Activated T-helper 17 cell treated with anti-CD3 and anti-CD28 coated beads, Interleukin-2, amount 50 U/mL, for 72 hours (primary cell): Measurements from ENCODE around the gene MYCBPAP. TPM values are rescaled to one million over a fixed set of nuclear protein-coding genes. Genes with fewer than 3 reads are reported as not detected.

Experiments used
- ATAC-seq: fragments of 150-1000 bp; cut with Tn5 transposase; replicated peaks from 2 replicates; pipeline ENCODE4 v1.10.0; 2021; ENCODE audit warnings: mild to moderate bottlenecking, moderate library complexity
- H3K27ac Mint-ChIP-seq: one replicate; pipeline ENCODE4 v1.8.0; 2022; ENCODE audit warnings: mixed read lengths
- H3K27me3 Mint-ChIP-seq: one replicate; pipeline ENCODE4 v1.8.0; 2022; ENCODE audit warnings: mixed read lengths
- H3K36me3 Mint-ChIP-seq: one replicate; pipeline ENCODE4 v1.8.0; 2022; ENCODE audit warnings: low read depth, mild to moderate bottlenecking, mixed read lengths
- H3K4me1 Mint-ChIP-seq: one replicate; pipeline ENCODE4 v1.8.0; 2022; ENCODE audit warnings: mixed read lengths
- H3K4me3 Mint-ChIP-seq: one replicate; pipeline ENCODE4 v1.8.0; 2022; ENCODE audit warnings: mild to moderate bottlenecking, mixed read lengths
- H3K9me3 Mint-ChIP-seq: one replicate; pipeline ENCODE4 v1.8.0; 2022; ENCODE audit warnings: mixed read lengths
- total RNA-seq, 2 donors: library from RNA; stranded (reverse); gene quantifications; one replicate each; pipeline ENCODE4 v1.2.3, GENCODE V29; 2022

MYCBPAP gene, protein sequence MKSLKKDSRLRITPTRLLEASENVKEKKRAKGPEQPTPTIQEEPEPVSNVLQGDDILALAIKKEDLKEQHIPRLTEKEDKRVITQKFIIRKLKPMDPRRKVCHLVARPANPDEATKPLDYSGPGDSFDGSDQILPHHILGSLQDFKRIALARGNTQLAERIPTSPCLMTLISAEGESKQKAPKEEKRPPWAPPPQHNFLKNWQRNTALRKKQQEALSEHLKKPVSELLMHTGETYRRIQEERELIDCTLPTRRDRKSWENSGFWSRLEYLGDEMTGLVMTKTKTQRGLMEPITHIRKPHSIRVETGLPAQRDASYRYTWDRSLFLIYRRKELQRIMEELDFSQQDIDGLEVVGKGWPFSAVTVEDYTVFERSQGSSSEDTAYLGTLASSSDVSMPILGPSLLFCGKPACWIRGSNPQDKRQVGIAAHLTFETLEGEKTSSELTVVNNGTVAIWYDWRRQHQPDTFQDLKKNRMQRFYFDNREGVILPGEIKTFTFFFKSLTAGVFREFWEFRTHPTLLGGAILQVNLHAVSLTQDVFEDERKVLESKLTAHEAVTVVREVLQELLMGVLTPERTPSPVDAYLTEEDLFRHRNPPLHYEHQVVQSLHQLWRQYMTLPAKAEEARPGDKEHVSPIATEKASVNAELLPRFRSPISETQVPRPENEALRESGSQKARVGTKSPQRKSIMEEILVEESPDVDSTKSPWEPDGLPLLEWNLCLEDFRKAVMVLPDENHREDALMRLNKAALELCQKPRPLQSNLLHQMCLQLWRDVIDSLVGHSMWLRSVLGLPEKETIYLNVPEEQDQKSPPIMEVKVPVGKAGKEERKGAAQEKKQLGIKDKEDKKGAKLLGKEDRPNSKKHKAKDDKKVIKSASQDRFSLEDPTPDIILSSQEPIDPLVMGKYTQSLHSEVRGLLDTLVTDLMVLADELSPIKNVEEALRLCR
- total RNA-seq, result 1 to 10 TPM; 2.1 to 3.2 TPM

GRCh38 chr17:50507871-50508572, at the start of gene MYCBPAP:
MYCBPAP (plus strand) TSS chr17:50508439; CDS start chr17:50508675, 236 bp downstream.
- Mint-ChIP-seq H3K36me3 (no peaks in the 10 kb centered on the region), H3K4me1 (peaks cover 12% of the 10 kb centered on the region), H3K27ac (peak within 1 kb of the TSS; percentile 84)

GRCh38 chr17:50458701-50459676, 49.2 kb upstream of the MYCBPAP start:
- Mint-ChIP-seq H3K27me3 (no peaks in the 10 kb centered on the region), H3K4me1 (no peaks in the 10 kb centered on the region), H3K36me3 (no peaks in the 10 kb centered on the region), H3K9me3 (no peaks in the 10 kb centered on the region), H3K4me3 (no peak overlapping the region), H3K27ac (no peak overlapping the region)
- no peak for ATAC-seq

More at GRCh38 chr17:50507871-50508572, at the start of gene MYCBPAP:
- H3K27me3 Mint-ChIP-seq, result no peaks in the 10 kb centered on the region
- peak within 1 kb of the TSS; percentile 83 for H3K4me3 Mint-ChIP-seq
- H3K9me3 Mint-ChIP-seq, result no peaks in the 10 kb centered on the region
- peak; percentile 45 for ATAC-seq

DNA sequence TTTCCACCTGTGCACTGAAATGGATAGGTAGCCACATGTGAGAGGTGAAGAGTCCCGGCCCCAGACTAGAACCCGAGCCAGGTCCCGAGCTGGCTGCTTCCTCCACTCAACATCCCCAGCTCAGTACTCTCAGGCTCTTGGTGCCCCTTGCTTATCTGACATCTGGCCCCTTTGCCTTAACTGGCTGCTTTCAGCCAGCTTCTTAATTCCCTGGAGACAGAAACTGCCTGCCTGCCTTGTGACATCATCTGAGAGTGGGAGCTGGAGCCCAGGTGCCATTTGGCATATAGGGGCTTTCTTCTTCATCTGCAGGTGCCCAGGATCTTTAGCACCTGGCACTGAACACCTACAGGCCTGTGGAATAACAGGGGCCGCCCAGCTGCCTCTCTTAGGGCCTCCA, 48.5 kb upstream of the MYCBPAP start:
- Mint-ChIP-seq H3K27ac (no peak overlapping the region), H3K4me1 (no peaks in the 10 kb centered on the region), H3K27me3 (no peaks in the 10 kb centered on the region), H3K4me3 (no peak overlapping the region), H3K36me3 (no peaks in the 10 kb centered on the region), H3K9me3 (no peaks in the 10 kb centered on the region)
- no peak for ATAC-seq

DNA sequence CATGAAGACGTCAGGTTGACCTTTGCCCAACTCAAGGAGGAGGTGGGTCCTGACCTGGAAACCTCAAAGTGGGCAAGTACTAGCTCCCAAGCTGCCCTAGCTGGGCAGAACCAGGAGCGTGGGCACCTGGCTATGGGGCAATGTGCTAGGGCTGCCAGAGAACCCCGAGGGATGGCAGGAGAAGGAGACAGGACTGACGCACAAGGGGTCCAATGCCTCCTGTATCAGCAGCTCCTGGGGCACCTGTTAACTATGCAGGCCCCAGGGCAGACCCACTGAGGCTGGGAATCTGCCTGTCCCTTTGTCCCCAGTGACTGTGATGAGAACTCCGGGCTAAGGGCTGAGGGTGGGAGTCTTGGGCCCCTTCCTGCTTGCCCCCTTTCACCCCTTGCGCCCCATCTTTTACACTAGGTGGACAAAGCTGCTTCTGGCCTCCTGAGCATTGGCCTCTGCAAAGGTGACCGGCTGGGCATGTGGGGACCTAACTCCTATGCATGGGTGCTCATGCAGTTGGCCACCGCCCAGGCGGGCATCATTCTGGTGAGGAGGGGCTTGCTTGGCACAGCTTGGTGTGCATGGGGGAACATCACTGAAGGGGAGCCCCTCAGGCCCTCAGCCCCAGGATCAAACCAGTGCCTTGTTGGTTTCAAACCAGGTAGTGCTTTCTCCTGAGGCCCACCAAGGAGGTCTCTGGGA, 47.3 kb upstream of the MYCBPAP start:
- Mint-ChIP-seq H3K9me3 (no peaks in the 10 kb centered on the region), H3K4me3 (no peak overlapping the region), H3K36me3 (no peaks in the 10 kb centered on the region), H3K27me3 (no peaks in the 10 kb centered on the region), H3K27ac (no peak overlapping the region), H3K4me1 (no peaks in the 10 kb centered on the region)
- no peak for ATAC-seq

GRCh38 chr17:50461550-50462132, 46.6 kb upstream of the MYCBPAP start:
- H3K9me3 Mint-ChIP-seq, result no peaks in the 10 kb centered on the region
- H3K4me3 Mint-ChIP-seq, result no peak overlapping the region
- no peak for ATAC-seq
- H3K27me3 Mint-ChIP-seq, result no peaks in the 10 kb centered on the region
- no peak overlapping the region for H3K27ac Mint-ChIP-seq
- no peaks in the 10 kb centered on the region for H3K36me3 Mint-ChIP-seq
- no peaks in the 10 kb centered on the region for H3K4me1 Mint-ChIP-seq

DNA sequence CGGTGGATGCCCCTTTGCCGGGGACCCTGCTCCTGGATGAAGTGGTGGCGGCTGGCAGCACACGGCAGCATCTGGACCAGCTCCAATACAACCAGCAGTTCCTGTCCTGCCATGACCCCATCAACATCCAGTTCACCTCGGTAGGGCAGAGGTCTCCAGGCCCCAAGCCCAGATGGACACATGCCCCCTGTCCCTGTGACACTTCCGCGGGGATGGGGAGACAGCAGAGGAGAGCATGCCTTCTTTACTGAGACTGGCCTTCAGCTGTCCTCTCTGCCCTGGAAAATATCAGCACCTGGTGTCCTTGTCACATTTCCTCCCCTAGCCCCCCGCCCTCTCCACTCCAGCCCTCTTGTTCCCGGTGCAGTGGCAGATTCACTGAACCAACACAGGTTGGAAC, 45.8 kb upstream of the MYCBPAP start:
- Mint-ChIP-seq H3K36me3 (no peaks in the 10 kb centered on the region), H3K4me3 (no peak overlapping the region), H3K27me3 (peaks cover under 1% of the 10 kb centered on the region), H3K4me1 (no peaks in the 10 kb centered on the region), H3K27ac (no peak overlapping the region), H3K9me3 (no peaks in the 10 kb centered on the region)
- ATAC-seq, result no peak

DNA sequence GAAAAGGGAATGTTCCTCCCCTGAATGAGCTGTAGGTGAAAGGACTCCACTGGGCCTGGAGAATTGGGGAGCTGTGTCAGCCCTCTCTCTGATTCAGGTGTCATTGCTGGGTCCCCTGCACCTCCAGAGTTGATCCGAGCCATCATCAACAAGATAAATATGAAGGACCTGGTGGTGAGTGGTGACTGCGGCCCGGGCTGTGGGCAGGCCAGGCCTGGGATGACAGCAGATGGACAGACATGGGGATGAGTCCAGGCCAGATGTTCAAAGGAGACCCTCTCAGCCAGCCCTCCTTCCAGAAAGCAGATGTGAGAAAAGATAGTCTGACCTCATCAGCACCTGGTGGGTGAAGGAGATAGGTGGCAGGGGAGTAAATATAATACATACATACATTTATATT, 44.1 kb upstream of the MYCBPAP start:
- Mint-ChIP-seq H3K27ac (no peak overlapping the region), H3K4me1 (peaks cover 5% of the 10 kb centered on the region), H3K4me3 (no peak overlapping the region), H3K27me3 (peaks cover 10% of the 10 kb centered on the region), H3K36me3 (no peaks in the 10 kb centered on the region), H3K9me3 (no peaks in the 10 kb centered on the region)
- no peak for ATAC-seq

GRCh38 chr17:50464736-50465135, 43.5 kb upstream of the MYCBPAP start:
- Mint-ChIP-seq H3K27me3 (peaks cover 10% of the 10 kb centered on the region), H3K4me1 (peaks cover 5% of the 10 kb centered on the region), H3K27ac (no peak overlapping the region), H3K9me3 (no peaks in the 10 kb centered on the region), H3K36me3 (no peaks in the 10 kb centered on the region), H3K4me3 (no peak overlapping the region)
- ATAC-seq, result no peak

DNA sequence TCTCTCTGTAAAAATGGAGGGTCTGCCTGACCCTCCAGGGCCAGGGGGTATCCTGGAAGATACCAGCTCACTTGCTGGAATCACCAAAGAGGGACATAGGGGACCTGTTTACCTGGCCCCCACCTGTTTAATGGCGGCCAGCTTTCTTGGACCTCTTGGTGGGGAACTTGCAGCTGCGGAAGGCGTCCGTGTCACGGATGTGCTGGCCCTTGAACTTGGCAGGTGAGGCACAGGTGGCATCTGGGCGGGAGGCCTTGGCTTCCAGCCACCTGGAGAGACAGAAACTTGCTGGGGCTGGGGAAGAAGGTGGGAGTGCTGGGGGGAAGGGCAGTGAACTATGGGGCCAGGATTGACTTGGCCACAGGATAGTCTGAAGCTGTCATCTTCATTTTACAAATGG, 43.1 kb upstream of the MYCBPAP start:
- peaks cover 5% of the 10 kb centered on the region for H3K4me1 Mint-ChIP-seq
- H3K4me3 Mint-ChIP-seq, result no peak overlapping the region
- no peak overlapping the region for H3K27ac Mint-ChIP-seq
- no peaks in the 10 kb centered on the region for H3K36me3 Mint-ChIP-seq
- H3K9me3 Mint-ChIP-seq, result no peaks in the 10 kb centered on the region
- ATAC-seq, result no peak
- H3K27me3 Mint-ChIP-seq, result peaks cover 10% of the 10 kb centered on the region

- H3K27me3 Mint-ChIP-seq, result peaks cover 10% of the 10 kb centered on the region
- peaks cover 5% of the 10 kb centered on the region for H3K4me1 Mint-ChIP-seq
- no peaks in the 10 kb centered on the region for H3K9me3 Mint-ChIP-seq
- H3K4me3 Mint-ChIP-seq, result no peak overlapping the region
- no peaks in the 10 kb centered on the region for H3K36me3 Mint-ChIP-seq
- ATAC-seq, result no peak
- no peak overlapping the region for H3K27ac Mint-ChIP-seq
These were observed 42.6 kb upstream of the MYCBPAP start for GRCh38 chr17:50465635-50466034.

DNA sequence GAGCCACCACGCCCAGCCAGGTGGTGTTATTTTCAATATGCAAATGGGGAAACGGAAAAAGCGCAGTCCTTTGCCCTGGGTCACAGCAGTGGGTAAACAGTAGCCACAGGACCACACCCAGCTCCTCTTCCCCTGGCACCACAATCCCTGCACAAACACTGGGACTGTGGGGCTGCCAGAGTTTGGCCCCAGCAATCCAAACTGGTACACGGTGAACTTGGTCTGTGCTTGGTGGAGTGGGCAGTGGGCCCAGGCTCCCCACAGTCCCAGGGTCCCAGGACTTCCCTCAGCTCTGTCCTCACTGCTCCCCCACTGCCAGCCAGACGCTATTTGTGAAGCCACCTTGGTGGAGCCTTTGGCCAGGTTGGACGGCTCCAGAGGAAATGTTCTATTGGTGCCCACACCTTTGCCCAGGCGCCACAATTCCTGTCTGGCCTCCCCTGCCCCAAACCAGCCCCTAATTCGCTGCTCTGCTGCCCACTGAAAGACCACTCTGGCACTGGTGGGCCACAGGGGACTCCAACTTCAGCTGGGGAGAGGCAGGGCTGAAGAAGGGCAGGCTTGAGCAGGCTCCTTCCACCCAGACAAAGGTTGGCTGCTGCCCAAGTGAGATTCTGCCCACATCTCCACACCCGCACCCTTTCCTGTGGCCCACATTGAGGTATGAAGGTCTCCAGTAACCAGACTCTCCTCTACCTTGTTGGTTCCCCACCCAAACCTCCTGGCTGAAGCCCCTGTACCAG, 41.7 kb upstream of the MYCBPAP start:
- no peak for ATAC-seq
- H3K4me3 Mint-ChIP-seq, result no peak overlapping the region
- no peaks in the 10 kb centered on the region for H3K9me3 Mint-ChIP-seq

GRCh38 chr17:50467114-50467854, 41.0 kb upstream of the MYCBPAP start:
- H3K9me3 Mint-ChIP-seq, result no peaks in the 10 kb centered on the region
- no peak overlapping the region for H3K4me3 Mint-ChIP-seq
- H3K4me1 Mint-ChIP-seq, result peaks cover 5% of the 10 kb centered on the region
- no peak for ATAC-seq
- H3K27me3 Mint-ChIP-seq, result peaks cover 10% of the 10 kb centered on the region
- H3K27ac Mint-ChIP-seq, result no peak overlapping the region
- no peaks in the 10 kb centered on the region for H3K36me3 Mint-ChIP-seq

More for the DNA sequence above, 41.7 kb upstream of the MYCBPAP start:
- Mint-ChIP-seq H3K27me3 (peaks cover 10% of the 10 kb centered on the region), H3K36me3 (no peaks in the 10 kb centered on the region), H3K4me1 (peaks cover 5% of the 10 kb centered on the region), H3K27ac (no peak overlapping the region)
